H9 (cell line): ENCODE data around the gene CCR5. TPM values are rescaled to one million over a fixed set of nuclear protein-coding genes. Genes with fewer than 3 reads are reported as not detected.

Experiments
- DNase-seq: peaks from one replicate; pipeline ENCODE4 v3.0.0-alpha.2; 2017
- H2AFZ ChIP-seq: one replicate; pipeline ENCODE4 v1.6.1; 2013; ENCODE audit warnings: mild to moderate bottlenecking, low read length, control low read depth, moderate library complexity
- H2AK5ac ChIP-seq: 2 replicates; pipeline ENCODE4 v1.6.1; 2013; ENCODE audit warnings: low read length, control low read depth, mixed read lengths; ENCODE audit not compliant: insufficient read length
- H2BK120ac ChIP-seq: one replicate; pipeline ENCODE4 v1.6.1; 2013; ENCODE audit warnings: low read depth, mild to moderate bottlenecking, low read length, control low read depth, inconsistent platforms; ENCODE audit not compliant: poor library complexity, severe bottlenecking
- H2BK12ac ChIP-seq: 2 replicates; pipeline ENCODE4 v1.6.1; 2013; ENCODE audit warnings: low read length, control low read depth, mixed read lengths, low read depth; ENCODE audit not compliant: insufficient read length
- H2BK15ac ChIP-seq: 2 replicates; pipeline ENCODE4 v1.6.1; 2013; ENCODE audit warnings: low read depth, low read length, control low read depth
- H2BK20ac ChIP-seq: one replicate; pipeline ENCODE4 v1.6.1; 2013; ENCODE audit warnings: low read depth, mild to moderate bottlenecking, low read length, control low read depth, inconsistent platforms; ENCODE audit not compliant: poor library complexity, severe bottlenecking
- H2BK5ac ChIP-seq: 2 replicates; pipeline ENCODE4 v1.6.1; 2013; ENCODE audit warnings: low read length, control low read depth, mixed read lengths; ENCODE audit not compliant: insufficient read length
- H3K14ac ChIP-seq: 2 replicates; pipeline ENCODE4 v1.6.1; 2013; ENCODE audit warnings: low read length, control low read depth; ENCODE audit not compliant: insufficient read depth
- H3K18ac ChIP-seq: 2 replicates; pipeline ENCODE4 v1.6.1; 2013; ENCODE audit warnings: low read depth, mild to moderate bottlenecking, mixed read lengths, low read length, control low read depth; ENCODE audit not compliant: insufficient read length
- H3K23ac ChIP-seq: 2 replicates; pipeline ENCODE4 v1.6.1; 2013; ENCODE audit warnings: low read length, control low read depth, mixed read lengths, low read depth; ENCODE audit not compliant: insufficient read length
- H3K23me2 ChIP-seq: 2 replicates; pipeline ENCODE4 v1.6.1; 2013; ENCODE audit warnings: low read depth, mild to moderate bottlenecking, mixed read lengths, low read length, control low read depth; ENCODE audit not compliant: insufficient read length, poor library complexity, severe bottlenecking
- H3K27ac ChIP-seq: 2 replicates; pipeline ENCODE4 v1.5.1; 2013; ENCODE audit warnings: low read length, control low read depth, mixed read lengths, low read depth; ENCODE audit not compliant: insufficient read length
- H3K27me3 ChIP-seq: 2 replicates; pipeline ENCODE4 v1.6.1; 2013; ENCODE audit warnings: low read length, control low read depth, inconsistent platforms; ENCODE audit not compliant: insufficient read depth
- H3K4ac ChIP-seq: 2 replicates; pipeline ENCODE4 v1.6.1; 2013; ENCODE audit warnings: low read depth, mild to moderate bottlenecking, control low read depth, inconsistent platforms, low read length, moderate library complexity
- H3K4me1 ChIP-seq: 2 replicates; pipeline ENCODE4 v1.6.1; 2013; ENCODE audit warnings: low read length, control low read depth, inconsistent platforms; ENCODE audit not compliant: insufficient read depth
- H3K4me2 ChIP-seq: 2 replicates; pipeline ENCODE4 v1.6.1; 2013; ENCODE audit warnings: low read length, control low read depth, mixed read lengths; ENCODE audit not compliant: insufficient read length, insufficient read depth
- H3K56ac ChIP-seq: 2 replicates; pipeline ENCODE4 v1.6.1; 2013; ENCODE audit warnings: low read depth, mild to moderate bottlenecking, mixed read lengths, low read length, control low read depth; ENCODE audit not compliant: insufficient read length
- H3K79me1 ChIP-seq: 2 replicates; pipeline ENCODE4 v1.6.1; 2013; ENCODE audit warnings: low read depth, mild to moderate bottlenecking, moderate library complexity, low read length, control low read depth, inconsistent platforms; ENCODE audit not compliant: insufficient read depth, poor library complexity, severe bottlenecking
- H3K79me2 ChIP-seq: 2 replicates; pipeline ENCODE4 v1.6.1; 2013; ENCODE audit warnings: low read length, control low read depth, inconsistent platforms; ENCODE audit not compliant: insufficient read depth
- H3K9ac ChIP-seq: 2 replicates; pipeline ENCODE4 v1.6.1; 2013; ENCODE audit warnings: low read length, control low read depth, mixed read lengths; ENCODE audit not compliant: insufficient read length; ENCODE audit errors: extremely low read depth
- H3K9me3 ChIP-seq: one replicate; pipeline ENCODE4 v1.6.1; 2013; ENCODE audit warnings: low read depth, low read length, inconsistent platforms; ENCODE audit not compliant: control insufficient read depth
- H3T11ph ChIP-seq: one replicate; pipeline ENCODE4 v1.6.1; 2013; ENCODE audit warnings: mild to moderate bottlenecking, low read length, control low read depth, inconsistent platforms
- H4K20me1 ChIP-seq: one replicate; pipeline ENCODE4 v1.6.1; 2013; ENCODE audit not compliant: control insufficient read depth, insufficient read length, insufficient read depth
- H4K5ac ChIP-seq: 2 replicates; pipeline ENCODE4 v1.6.1; 2013; ENCODE audit warnings: low read depth, mild to moderate bottlenecking, mixed read lengths, low read length, control low read depth; ENCODE audit not compliant: insufficient read length
- H4K8ac ChIP-seq: replicated peaks from 2 replicates; pipeline ENCODE4 v1.6.1; 2013; ENCODE audit warnings: low read length, control low read depth, mixed read lengths, low read depth; ENCODE audit not compliant: insufficient read length
- H4K91ac ChIP-seq: 2 replicates; pipeline ENCODE4 v1.6.1; 2013; ENCODE audit warnings: low read depth, mild to moderate bottlenecking, moderate library complexity, mixed read lengths, low read length, control low read depth; ENCODE audit not compliant: insufficient read length
- H3K27ac Mint-ChIP-seq, 3 experiments: 2 replicates in 2 of 3; 3 replicates in 1 of 3; pipeline ENCODE4 v1.8.0; 2020 to 2021; ENCODE audit warnings: mixed read lengths in 3 of 3, mild to moderate bottlenecking in 1 of 3, moderate library complexity in 1 of 3
- H3K27me3 Mint-ChIP-seq: 2 replicates; pipeline ENCODE4 v1.8.0; 2021; ENCODE audit warnings: low read depth, mild to moderate bottlenecking, moderate library complexity, mixed read lengths
- H3K36me3 Mint-ChIP-seq, 3 experiments: 2 replicates in 2 of 3; 3 replicates in 1 of 3; pipeline ENCODE4 v1.8.0; 2020 to 2021; ENCODE audit warnings: low read depth in 3 of 3, mixed read lengths in 3 of 3; ENCODE audit not compliant: insufficient read depth in 1 of 3
- H3K4me1 Mint-ChIP-seq, 2 experiments: 2 replicates each; pipeline ENCODE4 v1.8.0; 2020; ENCODE audit warnings: mixed read lengths in 2 of 2
- H3K4me3 Mint-ChIP-seq, 2 experiments: 2 replicates in 1 of 2; 3 replicates in 1 of 2; pipeline ENCODE4 v1.8.0; 2020 to 2021; ENCODE audit warnings: mild to moderate bottlenecking in 2 of 2, mixed read lengths in 2 of 2, moderate library complexity in 1 of 2
- H3K9me3 Mint-ChIP-seq, 2 experiments: 2 replicates in 1 of 2; 3 replicates in 1 of 2; pipeline ENCODE4 v1.8.0; 2020; ENCODE audit warnings: mild to moderate bottlenecking in 2 of 2, mixed read lengths in 2 of 2, moderate library complexity in 1 of 2
- WGBS: extraction: QIAGEN DNeasy Blood & Tissue Kit; methylation state at CpG from one replicate; pipeline ENCODE4 v1.1.7; 2013; ENCODE audit warnings: missing lambda C conversion rate, low lambda C conversion rate, mixed read lengths; ENCODE audit not compliant: insufficient read length; ENCODE audit errors: extremely low coverage; 5-methylcytosine and 5-hydroxymethylcytosine counted together
- total RNA-seq: library from RNA; stranded (reverse); gene quantifications from 2 replicates; pipeline ENCODE4 v1.2.1, GENCODE V29; 2021
- TF ChIP-seq, protein P1 (sequence below): fragments of 200-600 bp; sonication (generic); conservative IDR thresholded peaks from 3 replicates; pipeline ENCODE4 v1.8.0; 2021; ENCODE audit warnings: antibody characterized with exemption, mild to moderate bottlenecking

The CCR5 gene
- total RNA-seq, 1 experiment from 2014 or later: not detected

DNA sequence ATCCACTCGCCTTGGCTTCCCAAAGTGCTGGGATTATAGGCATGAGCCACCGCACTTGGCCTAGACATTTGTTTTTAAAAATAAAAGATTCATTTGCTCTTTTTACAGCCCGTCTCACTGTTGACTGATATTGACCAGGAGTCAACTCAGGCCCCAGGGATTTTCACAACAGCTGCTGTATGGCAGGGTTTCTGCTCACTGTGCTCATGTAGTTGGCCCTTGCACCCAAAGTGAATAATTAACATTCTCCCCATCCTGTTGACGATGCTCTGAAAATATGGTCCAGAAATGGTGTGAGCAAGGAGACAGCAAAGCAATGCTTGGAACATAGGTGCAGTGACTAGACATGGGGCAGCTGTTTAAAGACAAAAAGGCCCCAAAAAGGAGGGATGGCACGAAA is 2.9 kb upstream of the CCR5 start:
- H3K9me3 ChIP-seq: no peaks in the 10 kb centered on the region
- no peak for DNase-seq
- no peaks in the 10 kb centered on the region for H3K9me3 Mint-ChIP-seq
- no peak overlapping the region for H3K23ac ChIP-seq
- no peak overlapping the region for H3K56ac ChIP-seq
- H3K27me3 Mint-ChIP-seq: peaks cover 9% of the 10 kb centered on the region
- H3K4me1 ChIP-seq: no peaks in the 10 kb centered on the region; the same call in 1 of the 2 replicates
- no peak overlapping the region for H3K4me2 ChIP-seq
- H2AFZ ChIP-seq: no peak overlapping the region
- H3T11ph ChIP-seq: no peak overlapping the region
- no peak overlapping the region for H3K18ac ChIP-seq
- H3K27me3 ChIP-seq: no peaks in the 10 kb centered on the region
- H3K79me2 ChIP-seq: no peaks in the 10 kb centered on the region
- H2BK20ac ChIP-seq: no peak overlapping the region
- no peak overlapping the region for H2BK12ac ChIP-seq
- no peak overlapping the region for H3K9ac ChIP-seq
- H3K4ac ChIP-seq: no peak overlapping the region
- H4K8ac ChIP-seq: no peak overlapping the region
- no CpG with 5 or more reads among the region's 5 CpGs for WGBS
- H2BK15ac ChIP-seq: no peak overlapping the region
- no peak overlapping the region for H2AK5ac ChIP-seq
- H3K27ac Mint-ChIP-seq: no peak overlapping the region
- H3K14ac ChIP-seq: no peak overlapping the region
- no peak overlapping the region for H4K91ac ChIP-seq
- no peaks in the 10 kb centered on the region for H3K23me2 ChIP-seq
- H2BK120ac ChIP-seq: no peak overlapping the region
- H3K4me1 Mint-ChIP-seq: no peaks in the 10 kb centered on the region; a peak in 1 of 4 replicates
- H3K36me3 Mint-ChIP-seq: no peaks in the 10 kb centered on the region
- H4K5ac ChIP-seq: no peak overlapping the region
- no peak overlapping the region for H3K4me3 Mint-ChIP-seq
- no peak overlapping the region for H3K27ac ChIP-seq
- H3K79me1 ChIP-seq: no peaks in the 10 kb centered on the region
- TF ChIP-seq, protein P1, sequence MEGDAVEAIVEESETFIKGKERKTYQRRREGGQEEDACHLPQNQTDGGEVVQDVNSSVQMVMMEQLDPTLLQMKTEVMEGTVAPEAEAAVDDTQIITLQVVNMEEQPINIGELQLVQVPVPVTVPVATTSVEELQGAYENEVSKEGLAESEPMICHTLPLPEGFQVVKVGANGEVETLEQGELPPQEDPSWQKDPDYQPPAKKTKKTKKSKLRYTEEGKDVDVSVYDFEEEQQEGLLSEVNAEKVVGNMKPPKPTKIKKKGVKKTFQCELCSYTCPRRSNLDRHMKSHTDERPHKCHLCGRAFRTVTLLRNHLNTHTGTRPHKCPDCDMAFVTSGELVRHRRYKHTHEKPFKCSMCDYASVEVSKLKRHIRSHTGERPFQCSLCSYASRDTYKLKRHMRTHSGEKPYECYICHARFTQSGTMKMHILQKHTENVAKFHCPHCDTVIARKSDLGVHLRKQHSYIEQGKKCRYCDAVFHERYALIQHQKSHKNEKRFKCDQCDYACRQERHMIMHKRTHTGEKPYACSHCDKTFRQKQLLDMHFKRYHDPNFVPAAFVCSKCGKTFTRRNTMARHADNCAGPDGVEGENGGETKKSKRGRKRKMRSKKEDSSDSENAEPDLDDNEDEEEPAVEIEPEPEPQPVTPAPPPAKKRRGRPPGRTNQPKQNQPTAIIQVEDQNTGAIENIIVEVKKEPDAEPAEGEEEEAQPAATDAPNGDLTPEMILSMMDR: no peak
- H2BK5ac ChIP-seq: no peak overlapping the region
- H4K20me1 ChIP-seq: no peaks in the 10 kb centered on the region
